ENCODE results near the gene FOXN4.
A peak's percentile ranks its signal among the peaks of the same experiment; 100 is the strongest.

FOXN4 gene

DNA sequence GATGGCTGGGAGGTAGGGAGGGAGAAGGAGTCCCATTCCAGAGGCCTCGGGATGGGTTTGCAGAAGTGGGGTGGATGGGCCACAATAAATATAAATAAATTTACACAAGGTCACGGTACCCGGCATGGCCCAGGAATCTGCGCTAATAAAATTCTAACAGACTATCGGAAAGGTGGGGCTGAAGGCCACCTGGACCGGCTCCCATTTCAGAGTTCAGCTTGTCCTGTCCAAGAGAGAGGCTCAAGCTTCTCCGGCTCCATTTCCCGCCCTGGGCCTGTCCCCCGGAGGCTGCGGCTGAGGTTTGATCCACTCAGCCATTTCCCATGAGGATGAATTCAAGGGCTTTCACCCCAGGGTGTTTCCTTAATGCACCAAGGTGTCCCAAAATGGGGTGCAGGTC lies 30.2 kb downstream of the FOXN4 start:
- no peak for DNase-seq

DNA sequence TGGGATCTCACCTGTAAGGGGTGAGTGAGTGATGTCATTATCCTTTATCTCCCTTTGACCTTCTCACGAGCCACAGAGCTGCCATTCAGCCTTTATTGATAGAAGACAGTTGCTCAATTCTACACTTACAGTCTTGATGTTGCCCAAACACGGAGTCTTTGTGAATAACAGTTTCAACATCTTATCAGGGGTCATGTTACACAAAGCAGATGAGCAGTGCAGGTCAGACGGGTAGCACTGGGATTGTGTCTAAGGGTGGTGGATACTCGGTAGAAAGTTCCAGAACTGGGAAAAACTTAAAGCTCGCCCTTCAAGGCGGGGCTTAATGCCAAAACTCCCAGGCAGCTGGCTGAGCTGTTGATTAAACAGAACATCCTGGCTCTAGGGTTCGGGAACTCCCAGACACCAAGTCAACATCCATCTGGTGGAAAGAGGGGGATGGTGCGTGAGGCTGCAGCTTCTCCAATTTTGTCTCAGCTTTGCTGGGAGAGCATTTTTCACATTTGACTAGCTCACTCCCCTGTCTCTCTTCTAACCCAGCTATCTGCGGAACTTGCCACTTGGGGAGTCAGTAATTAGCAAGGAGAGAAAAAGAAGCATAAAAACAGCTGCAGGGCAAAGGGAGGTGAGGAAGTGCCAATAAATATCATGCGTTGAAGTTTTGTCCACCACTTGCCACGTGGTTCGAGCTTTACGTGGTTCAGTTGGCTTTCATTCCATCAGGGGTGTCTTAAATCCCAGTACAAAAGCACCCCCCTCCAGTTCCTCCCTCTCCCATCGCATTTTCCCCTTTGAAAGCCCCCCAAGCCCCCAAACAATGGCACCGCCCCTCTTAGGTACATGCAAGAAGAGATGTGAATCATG lies 31.0 kb downstream of the FOXN4 start:
- DNase-seq = no peak

DNA sequence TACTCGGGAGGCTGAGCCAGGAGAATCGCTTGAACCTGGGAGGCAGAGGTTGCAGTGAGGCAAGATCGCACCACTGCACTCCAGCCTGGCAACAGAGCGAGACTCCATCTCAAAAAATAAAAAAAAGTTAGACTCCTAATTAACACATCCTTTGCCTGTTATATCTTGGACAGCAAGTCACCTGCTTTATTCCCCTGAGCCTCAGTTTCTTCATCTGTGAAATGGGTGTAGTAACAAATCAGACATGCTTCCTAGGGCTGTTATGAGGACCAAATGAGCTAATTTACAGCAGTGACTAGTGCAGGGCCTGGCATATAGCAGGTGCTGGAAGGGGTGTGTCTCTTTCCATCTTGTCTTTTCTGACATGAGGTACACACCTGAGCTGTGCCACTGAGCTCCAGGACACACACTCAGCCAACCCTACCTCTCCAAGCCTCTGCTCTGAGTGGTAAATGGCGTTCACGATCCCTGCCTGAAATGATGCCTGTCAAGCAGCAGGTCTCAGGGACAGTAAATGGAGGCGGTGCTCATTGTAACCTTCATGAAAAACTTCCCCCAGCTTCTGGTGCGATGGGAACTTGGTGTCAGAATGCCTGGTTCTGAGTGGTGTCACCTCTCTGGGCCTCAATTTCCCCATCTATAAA lies 31.7 kb downstream of the FOXN4 start:
- DNase-seq = no peak

DNA sequence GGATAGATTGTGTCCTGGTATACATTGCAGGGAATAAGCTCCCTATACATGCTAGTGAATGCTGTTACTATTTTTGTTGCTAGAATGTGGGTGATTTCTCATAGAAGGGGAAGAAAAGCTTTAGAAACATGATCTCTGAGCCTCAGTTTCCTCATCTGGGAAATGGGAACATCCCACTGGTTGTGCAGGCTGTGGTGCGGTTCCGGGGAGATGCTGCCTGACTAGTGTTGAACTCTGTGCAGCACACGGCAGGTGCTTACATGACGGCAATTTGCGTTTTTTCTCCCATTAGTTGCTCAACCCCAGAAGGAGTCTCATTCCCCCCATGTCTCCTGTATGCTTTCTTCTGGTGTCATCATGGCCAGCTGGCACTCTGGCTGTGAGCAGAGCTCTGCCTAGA lies 32.9 kb downstream of the FOXN4 start:
- no peak for DNase-seq

DNA sequence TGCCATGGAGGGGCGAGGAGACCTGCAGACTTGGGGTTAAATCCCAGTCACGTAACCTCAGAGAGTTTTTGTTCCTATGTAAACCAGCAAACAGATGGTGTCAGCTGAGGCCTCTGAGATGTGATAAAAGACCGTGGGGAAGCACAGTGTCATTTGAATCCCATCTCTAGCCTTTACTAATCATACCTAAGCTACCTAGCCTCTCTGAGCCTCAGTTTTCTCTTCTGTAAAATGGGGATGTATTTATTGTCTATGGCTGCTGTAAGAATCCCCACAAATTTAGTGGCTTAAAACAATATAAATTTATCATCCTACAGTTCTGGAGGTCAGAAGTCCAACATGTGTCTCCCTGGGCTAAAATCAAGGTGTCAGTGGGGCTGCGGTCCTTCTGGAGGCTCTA lies 33.9 kb downstream of the FOXN4 start:
- DNase-seq = no peak

DNA sequence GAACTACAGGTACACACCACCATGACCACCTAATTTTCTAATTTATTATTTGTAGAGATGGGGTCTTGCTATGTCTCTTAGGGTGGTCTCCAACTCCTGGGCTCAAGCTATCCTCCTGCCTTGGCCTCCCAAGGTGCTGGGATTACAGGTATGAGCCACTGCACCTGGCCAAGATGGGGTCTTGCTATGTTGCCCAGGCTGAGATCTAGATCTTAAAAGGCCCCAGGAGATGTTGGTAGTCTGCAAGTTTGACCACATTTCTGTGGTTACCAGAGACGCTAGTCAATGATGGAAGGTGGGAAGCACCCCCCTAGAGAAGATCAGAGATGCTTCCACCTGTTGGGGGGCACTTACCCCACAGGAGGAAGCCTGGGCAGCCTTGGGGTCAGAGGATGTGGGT lies 34.7 kb downstream of the FOXN4 start:
- no peak for DNase-seq

DNA sequence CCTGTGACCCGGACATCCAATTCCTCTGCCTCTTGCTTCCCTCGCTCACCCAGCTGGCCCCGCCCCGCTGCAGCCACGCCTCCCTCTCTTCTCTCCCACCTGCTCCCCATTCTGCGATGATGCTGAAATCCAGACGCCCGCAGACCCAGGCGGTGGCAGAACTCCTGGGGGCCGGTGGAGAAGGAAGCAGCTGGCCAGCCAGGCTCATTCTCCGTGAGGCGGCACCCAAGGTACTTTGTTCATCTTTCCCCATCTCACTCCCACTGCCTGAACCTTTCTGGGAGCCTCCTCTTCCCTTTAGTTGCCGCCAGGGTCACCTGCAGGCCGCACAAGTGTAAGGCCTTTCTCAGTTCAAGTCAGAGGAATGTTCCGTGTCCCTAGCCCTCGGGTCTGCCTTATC lies 35.7 kb downstream of the FOXN4 start:
- DNase-seq = no peak

DNA sequence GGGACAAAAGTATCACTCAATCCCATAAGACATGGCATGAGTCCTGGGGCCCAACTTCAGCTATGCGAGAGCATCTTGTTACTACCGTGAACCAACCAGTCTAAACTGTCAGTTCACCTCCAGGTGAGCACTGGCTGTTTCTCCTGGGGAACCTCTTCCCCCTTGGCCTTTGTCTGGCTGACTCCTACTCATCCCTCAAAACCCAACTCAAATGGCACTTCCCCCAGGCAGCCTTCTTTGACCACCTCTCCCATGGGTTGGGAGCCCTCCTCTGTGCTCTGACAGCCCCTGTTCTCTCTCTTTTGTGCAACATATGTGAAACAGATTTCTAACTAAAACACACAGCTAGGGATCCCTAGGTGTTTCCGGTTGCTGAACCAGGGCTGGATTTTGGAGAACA lies 37.7 kb downstream of the FOXN4 start:
- no peak for DNase-seq

DNA sequence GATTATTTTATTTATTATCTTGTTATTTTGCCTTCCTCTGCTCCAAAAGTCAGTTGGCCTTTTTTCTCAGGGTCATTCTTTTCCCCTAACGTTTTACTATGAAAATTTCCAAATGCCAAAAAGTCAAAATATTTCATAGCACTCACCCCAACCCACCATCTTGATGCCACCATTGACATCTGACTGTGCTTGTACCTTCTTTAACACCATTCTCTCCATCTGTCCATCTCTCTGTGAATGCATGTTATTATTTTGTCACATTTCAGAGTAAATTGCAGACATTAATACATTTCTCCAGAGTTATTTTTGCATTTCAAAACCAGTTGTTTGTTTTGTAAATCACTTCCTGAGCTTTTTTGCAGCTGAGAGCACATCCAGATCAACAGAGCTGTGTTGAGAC lies 38.6 kb downstream of the FOXN4 start:
- DNase-seq = no peak

DNA sequence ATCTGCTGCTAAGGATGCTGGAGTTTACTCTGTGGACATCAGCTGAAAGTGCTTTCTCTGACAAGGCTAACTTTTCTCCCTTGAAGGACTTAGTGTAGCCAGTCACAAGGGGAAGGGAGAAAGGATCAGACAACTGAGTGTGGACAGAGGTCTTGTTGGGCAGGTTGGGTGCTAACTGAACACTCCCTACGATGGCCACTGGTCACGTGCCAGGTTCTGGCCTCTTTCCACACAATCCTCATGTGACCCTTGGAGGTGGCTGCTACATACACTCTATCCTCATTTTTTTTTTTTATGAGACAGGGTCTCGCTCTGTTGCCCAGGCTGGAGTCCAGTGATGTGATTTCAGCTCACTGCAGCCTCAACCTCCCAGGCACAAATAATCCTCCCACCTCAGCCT lies 39.7 kb downstream of the FOXN4 start:
- DNase-seq = no peak

DNA sequence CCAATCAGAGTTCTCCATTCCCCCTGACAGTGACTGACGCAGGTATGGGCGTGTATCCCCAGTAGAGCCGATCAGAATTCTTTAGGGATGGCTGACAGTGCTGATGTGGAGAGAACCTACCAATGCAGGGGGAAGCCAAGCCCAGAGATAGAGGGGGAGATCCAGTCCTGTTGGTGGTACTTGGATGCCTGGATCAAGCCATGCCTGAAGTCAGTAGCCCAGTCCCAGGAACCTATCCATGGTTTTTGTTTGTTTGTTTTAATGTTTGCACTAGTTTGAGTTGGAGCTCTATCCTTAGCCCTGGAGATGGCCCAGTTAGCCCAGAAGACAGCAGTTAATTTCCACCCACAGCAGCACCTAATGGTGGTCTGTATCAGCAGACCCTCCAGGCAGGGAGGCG lies 40.2 kb downstream of the FOXN4 start:
- no peak for DNase-seq

DNA sequence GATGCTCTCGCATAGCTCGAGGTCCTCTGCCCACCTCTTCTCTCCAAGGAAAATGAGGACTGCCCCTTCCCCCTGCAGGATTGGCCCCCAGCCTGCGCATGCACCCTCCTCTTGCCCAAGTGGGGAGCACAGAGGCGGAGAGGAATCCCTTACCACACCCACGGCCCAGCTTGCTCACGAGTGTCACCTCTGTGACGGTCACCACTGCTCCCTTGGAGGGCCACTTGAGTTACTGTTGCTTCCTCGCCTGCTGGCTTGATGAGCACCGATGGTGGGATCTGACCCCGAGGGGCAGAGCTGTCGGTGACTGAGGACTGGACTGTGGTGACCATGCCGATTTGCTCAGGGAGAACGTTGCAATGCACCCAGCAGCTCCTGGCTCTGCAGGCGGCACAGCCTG lies 41.7 kb downstream of the FOXN4 start:
- no peak for DNase-seq

DNA sequence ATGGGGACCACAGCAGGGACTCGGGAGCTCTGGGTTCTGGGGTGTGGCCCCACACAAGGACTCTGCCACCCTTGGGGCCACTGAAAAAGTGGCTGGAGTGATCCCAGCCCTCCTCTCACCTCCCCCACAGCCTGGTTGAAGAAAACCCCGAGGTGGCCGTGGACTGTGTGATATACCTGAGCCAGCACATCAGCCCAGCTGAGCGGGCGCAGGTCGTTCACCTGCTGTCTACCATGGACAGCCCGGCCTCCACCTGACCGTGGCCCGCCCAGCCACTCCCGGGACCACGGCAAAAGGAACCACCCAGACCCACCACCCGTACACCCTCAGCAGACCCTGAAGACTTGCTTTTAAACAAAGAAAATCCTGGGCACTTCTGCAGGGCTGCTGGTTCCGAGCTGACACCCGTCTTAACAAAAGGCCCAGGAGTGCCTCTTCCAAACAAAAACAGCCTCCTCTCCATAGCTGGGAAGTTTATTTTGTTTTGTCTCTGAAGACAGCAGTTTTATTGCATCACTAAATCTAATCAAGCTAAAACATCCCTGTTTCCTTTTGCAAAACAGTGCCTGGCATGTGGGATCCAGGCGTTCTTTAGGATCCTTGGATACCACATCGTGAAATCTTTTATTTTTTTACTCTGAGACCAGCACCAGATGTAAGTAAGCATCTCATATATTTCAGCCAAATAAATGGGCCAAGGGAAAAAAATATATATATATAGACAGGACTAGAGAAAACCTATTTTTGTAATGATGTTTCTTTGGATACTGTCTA lies 42.8 kb downstream of the FOXN4 start:
- no peak for DNase-seq

DNA sequence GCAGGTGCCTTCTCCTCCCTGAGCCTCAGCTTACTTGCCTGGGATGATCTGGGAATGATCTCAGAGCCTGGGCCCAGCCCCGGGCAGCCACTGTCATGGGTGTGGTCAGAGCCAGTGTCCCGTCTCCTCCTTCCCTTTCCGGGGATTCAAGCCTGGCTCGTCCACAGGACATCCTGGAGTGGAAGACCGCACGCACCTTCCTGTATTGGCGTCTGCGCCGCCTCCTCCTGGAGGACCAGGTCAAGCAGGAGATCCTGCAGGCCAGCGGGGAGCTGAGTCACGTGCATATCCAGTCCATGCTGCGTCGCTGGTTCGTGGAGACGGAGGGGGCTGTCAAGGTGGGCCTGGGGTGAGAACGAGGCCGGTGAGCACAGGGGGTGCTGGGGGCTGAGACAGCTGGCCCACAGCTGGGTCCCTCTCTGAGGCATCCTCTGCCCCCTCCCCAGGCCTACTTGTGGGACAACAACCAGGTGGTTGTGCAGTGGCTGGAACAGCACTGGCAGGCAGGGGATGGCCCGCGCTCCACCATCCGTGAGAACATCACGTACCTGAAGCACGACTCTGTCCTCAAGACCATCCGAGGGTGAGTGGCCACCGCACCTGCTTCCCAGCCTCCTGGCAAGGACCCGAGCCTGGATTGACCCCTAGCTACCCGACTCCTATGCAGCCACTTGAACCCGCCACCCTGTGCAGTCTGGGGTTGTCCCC lies 44.0 kb downstream of the FOXN4 start:
- no peak for DNase-seq

DNA sequence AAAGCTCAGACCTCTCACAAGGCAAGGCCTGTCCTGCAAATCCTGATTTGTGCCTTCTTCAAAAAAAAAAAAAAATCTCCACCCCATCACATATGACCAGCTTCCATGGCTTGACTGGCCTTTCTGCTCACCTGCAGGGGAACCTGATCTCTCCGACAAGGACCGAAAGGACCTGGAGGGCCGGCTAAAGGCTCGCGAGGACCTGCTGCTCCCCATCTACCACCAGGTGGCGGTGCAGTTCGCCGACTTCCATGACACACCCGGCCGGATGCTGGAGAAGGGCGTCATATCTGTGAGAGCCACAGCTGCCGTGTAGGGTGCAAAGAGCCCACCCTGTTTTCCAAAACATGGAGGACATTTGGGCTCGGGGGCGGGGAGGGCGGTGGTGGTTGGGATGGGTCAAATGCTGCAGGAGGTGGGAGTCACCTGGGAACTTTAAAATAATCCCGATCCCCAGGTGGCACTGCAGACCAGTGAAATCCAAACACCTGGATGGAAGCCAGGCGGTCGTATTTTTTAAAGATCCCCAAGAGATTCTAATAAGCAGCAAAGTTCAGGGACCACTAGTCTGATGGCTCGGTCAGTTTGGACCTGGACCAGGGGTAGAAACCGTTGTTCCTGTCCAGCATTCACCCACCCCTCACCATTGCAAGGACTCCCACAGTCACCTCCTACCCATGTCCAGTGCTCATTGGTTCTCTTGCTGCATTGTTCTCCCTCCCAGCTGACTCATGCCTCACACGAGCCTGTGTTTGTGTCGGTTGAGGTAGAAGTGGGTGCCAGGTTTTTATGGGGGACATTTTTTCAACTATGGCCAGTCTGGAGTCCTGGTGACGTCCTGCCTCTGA lies 44.8 kb downstream of the FOXN4 start:
- peak; percentile 71 for DNase-seq

DNA sequence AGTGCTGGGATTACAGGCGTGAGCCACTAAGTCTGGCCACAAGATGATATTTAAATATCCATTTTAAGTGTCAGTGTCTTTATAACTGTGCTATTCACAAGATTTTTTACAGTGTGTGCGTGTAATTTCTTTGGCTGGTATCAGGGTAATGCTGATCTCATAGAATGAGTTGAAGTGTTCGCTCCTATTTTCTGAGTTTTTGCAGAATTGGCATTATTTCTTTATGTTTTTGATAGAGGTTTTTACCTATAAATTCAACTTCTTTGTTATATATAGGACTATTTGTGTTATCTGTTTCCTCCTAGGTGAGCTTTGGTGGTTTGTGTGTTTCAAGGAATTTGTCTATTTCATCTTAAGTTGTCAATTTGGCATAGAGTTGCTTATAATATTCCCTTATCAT lies 45.6 kb downstream of the FOXN4 start:
- no peak for DNase-seq

DNA sequence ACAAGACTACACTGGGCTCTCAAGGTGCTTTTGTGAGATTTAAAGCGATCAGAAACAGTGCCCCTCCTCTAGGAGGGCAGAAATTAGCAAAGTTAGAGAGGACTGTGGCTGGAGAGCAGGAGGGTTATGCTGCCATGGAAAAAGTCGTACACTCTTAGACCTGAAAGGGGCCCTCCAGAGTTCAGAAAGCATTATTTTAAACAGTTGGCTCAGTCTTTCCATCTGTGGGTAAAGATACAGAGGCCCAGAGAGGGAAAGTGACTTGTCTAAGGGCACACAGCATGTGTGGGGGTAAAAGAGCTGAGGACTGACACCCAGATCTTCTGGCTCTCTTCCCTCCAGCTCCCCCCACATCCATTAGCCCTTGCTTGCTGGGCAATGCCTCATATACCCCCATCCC lies 47.1 kb downstream of the FOXN4 start:
- DNase-seq = no peak

GRCh38 chr12:109261087-109261486 lies 48.0 kb downstream of the FOXN4 start:
- no peak for DNase-seq

DNA sequence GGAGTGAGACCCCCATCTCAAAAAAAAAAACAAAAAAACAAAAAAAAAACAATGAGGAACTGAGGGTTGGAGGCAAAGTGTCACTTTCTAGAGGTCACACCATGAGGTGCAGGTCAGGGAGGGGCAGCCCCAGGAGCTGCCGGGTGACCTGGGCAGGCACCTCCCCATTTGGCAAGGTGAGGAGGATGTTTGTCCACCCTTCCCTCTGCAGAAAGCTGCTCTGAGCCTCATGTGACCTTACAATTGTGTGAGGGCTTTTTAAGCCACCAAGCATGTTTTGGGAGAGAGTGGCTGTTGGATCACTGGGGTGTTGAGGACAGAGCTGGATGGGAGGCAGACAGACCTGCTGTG lies 49.6 kb downstream of the FOXN4 start:
- no peak for DNase-seq

DNA sequence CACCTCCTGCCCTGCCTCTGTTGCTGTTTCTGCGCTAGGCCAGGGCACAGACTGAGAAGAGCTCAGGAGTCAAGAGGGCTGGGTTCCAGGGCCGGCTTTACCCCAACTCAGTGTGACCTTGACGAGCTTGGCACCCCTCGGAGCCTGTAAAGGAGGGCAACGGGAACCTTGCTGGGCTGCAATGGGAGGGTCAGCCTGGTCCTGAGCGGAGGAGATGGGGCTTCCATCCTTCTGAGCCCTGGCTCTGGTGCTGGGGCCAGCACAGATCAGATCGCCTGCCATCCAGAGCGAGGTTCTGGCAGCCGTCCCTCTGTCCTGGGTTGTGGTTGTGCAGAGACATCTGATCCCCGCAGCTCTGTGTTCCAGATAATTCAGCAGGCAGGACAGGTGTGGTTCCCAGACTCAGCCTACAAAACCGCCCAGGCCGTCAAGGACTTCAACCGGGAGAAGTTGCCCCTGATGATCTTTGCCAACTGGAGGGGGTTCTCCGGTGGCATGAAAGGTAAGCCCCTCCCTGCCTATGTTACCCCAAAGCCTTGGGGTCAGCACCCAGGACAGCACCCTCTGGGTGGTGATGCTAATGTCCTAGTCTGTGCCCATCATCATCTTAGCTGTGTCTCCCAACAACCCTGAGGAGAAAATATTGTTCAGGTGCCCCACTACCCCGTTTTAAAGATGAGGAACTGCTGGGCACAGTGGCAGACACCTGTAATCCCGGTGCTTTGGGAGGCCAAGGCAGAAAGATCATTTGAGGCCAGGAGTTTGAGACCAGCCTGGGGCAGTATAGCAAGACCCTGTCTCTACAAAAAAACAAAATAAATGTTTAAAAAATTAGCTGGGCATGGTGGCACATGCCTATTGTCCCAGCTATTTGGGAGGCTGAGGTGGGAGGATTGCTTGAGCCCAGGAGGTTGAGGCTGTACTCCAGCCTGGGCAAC lies 50.2 kb downstream of the FOXN4 start:
- DNase-seq = no peak

DNA sequence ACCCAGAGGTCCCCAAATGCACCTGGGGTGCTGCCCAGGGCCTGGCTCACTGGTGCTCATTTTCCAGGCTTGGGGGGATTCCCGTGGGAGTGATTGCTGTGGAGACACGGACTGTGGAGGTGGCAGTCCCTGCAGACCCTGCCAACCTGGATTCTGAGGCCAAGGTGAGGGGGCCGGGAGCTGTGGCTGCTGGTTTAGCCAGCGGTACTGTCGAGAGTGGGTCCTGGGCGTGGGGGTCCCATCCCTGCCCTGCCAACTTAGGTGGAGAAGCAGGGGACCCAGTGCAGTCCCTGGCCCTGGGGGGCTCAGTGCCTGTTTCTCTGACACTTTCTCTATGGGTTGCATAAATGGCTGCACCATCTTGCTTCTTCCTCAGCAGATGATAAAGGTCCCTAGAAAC lies 50.9 kb downstream of the FOXN4 start:
- DNase-seq = no peak

Data from activated CD4-positive, alpha-beta T cell treated with anti-CD3 and anti-CD28 coated beads, Interleukin-2, Interleukin-6, amounts not matched to agents 100 ng/mL and 50 ng/mL, durations not matched to agents 16 hours and 8 hours (primary cell).